GM12865 (cell line): ENCODE data around the gene YPEL2.

ENCODE experiments used
- DNase-seq: peaks from one replicate; pipeline ENCODE4 v3.0.0; 2010; ENCODE audit warnings: low read depth
- H3K4me3 ChIP-seq: 2 replicates; pipeline ENCODE4 v1.5.1; 2011; ENCODE audit warnings: mild to moderate bottlenecking, low read depth, low read length, control low read depth
- CTCF ChIP-seq: IDR thresholded peaks from 2 replicates; pipeline ENCODE4 v1.5.1; 2011; ENCODE audit warnings: low read length, control low read depth, low read depth, inconsistent platforms; ENCODE audit not compliant: insufficient read depth; ENCODE audit errors: missing control alignments

YPEL2 gene

GRCh38 chr17:59416184-59416583 is 84.7 kb downstream of the YPEL2 start:
- no peak overlapping the region for H3K4me3 ChIP-seq
- no peak for TF ChIP-seq CTCF
- DNase-seq, result peak; percentile 55

GRCh38 chr17:59417452-59417851 is 86.0 kb downstream of the YPEL2 start:
- H3K4me3 ChIP-seq, result no peak overlapping the region
- DNase-seq, result no peak
- TF ChIP-seq CTCF, result no peak

DNA sequence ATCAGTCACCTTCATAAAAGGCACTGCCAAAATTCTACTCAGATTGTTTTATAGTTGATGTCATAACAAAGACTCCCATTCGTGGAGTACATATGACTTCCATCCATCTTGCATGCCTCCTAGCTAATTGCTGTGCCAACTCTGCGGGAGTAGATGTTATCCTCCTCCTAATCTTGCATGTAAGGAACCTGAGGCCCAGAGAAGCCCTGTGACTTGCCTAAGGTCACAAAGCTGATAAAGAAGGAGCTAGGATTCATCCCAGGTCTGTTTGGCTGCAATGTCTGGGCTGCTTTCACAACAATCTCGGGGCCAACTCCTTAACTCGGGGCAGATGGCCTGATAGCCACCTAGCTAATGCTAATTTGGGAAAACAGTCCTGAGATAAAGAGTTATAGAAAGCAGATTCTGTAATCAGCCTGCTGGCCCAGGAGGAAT is 87.3 kb downstream of the YPEL2 start:
- no peak for TF ChIP-seq CTCF
- no peak for DNase-seq

GRCh38 chr17:59420901-59421300 is 89.4 kb downstream of the YPEL2 start:
- DNase-seq, result no peak
- H3K4me3 ChIP-seq, result no peak overlapping the region
- TF ChIP-seq CTCF, result no peak

More for the DNA sequence above, 87.3 kb downstream of the YPEL2 start:
- no peak overlapping the region for H3K4me3 ChIP-seq

DNA sequence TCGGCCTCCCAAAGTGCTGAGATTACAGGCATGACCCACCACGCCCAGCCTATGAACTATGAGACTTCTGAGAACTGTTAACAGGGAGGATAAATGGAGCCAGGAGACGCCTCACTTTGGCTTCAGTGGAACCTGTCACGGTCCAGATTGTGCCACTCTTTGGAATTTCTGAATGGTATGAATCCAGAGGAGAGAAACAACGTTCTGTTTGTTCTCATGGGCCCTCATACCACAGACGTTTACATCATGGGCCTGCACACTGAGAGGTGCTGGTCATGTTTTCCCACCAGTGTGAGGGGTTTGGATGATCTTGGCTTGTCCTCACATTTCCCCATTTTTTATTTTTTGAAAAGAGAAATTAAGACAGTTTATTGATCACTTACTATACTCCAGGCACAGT is 90.3 kb downstream of the YPEL2 start:
- no peak for DNase-seq
- no peak overlapping the region for H3K4me3 ChIP-seq
- no peak for TF ChIP-seq CTCF

GRCh38 chr17:59423137-59423724 is 91.8 kb downstream of the YPEL2 start:
- no peak for TF ChIP-seq CTCF
- DNase-seq, result no peak
- H3K4me3 ChIP-seq, result no peak overlapping the region

GRCh38 chr17:59423903-59424302 is 92.4 kb downstream of the YPEL2 start:
- no peak overlapping the region for H3K4me3 ChIP-seq
- no peak for TF ChIP-seq CTCF
- DNase-seq, result no peak
